ENCODE data around the gene TRAK1.

TRAK1 gene

DNA sequence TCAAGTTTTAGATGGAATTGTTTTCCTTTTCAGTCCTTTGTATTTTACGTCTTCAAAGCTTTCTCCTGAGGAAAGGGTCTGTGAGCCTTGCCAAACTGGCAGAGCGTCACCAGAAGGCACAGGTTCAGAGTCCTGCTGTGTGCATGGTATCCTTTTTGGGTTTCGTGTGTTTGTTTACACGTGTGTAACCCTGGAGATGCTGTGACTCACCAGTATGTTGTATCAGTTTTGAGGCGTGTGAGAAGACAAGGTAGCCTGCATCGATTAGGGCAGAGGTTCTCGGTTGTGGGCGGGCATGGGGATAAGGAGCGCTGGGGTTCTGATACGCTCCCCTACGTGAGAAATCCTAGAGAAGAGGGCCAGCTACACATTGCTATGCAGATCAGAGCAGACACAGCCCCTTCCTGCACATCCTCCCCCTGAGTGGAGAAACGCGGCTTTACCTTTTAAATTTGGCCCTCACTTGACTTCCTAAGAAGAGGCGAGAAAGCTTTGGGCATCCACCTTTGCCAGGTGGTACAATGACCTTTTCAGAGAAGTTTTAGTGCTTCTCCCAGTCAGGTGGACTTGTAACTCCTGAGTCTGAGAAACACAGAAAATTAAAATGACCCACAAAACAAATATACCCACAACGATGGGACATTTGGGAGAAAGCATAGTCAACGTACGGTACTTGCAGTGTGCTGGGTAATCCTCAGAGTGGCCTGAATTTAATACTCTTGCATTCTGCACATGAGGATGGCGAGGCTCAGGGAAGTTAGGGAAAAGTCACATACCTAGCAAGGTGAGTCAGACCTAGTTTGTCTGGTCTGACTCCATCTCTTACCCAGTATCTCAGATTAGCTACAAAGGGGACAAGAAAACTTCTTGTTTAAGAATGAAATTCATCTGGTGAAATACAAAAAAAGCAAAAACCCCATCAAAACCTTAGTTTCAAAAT lies 38.1 kb downstream of the TRAK1 start:
- H2AFZ ChIP-seq (ENCODE audit: insufficient read depth, low read length, poor library complexity): no peak overlapping the region
- peaks cover 0 to 8% of the 10 kb centered on the region in 2 experiments for H3K36me3 ChIP-seq (ENCODE audit: control insufficient read depth in 1 of 2, insufficient read depth in 2 of 2, low read length in 2 of 2)
- H3K79me2 ChIP-seq (ENCODE audit: control insufficient read depth, insufficient read depth, low read length, poor library complexity): peaks cover 2% of the 10 kb centered on the region
- H2BK12ac ChIP-seq (ENCODE audit: low read length): no peak overlapping the region
- no peak overlapping the region for H2BK5ac ChIP-seq (ENCODE audit: low read depth, low read length, poor library complexity)
- H3K14ac ChIP-seq (ENCODE audit: low read length): peak overlapping the region; percentile 7
- peak overlapping the region; percentile 48 for H3K4me2 ChIP-seq (ENCODE audit: low read length)
- no peak overlapping the region for H3K9ac ChIP-seq (ENCODE audit: low read length)
- H3K9me3 ChIP-seq (ENCODE audit: insufficient read depth, low read depth, low read length): peaks cover 4% of the 10 kb centered on the region
- H3K27ac ChIP-seq (ENCODE audit: low read depth, low read length): peak overlapping the region; percentile 55
- peak; percentile 78 to 90 for DNase-seq
- no peak overlapping the region for H2AK5ac ChIP-seq (ENCODE audit: low read length)
- H2BK120ac ChIP-seq (ENCODE audit: insufficient read depth, low read length, poor library complexity): no peak overlapping the region
- peaks cover 2% of the 10 kb centered on the region for H3K79me1 ChIP-seq (ENCODE audit: low read length)
- H3K18ac ChIP-seq (ENCODE audit: low read length): peak overlapping the region; percentile 2
- no CpG with 5 or more reads among the region's 18 CpGs for WGBS (ENCODE audit: extremely low coverage, insufficient coverage, insufficient read length)
- peak overlapping the region; percentile 6 for H4K91ac ChIP-seq (ENCODE audit: low read depth, low read length)
- no peak overlapping the region for H3K4ac ChIP-seq (ENCODE audit: low read depth, low read length)
- H3K27me3 ChIP-seq (ENCODE audit: insufficient read depth, low read length): no peaks in the 10 kb centered on the region
- peaks cover 7 to 17% of the 10 kb centered on the region in 2 experiments for H3K4me1 ChIP-seq (ENCODE audit: control insufficient read depth in 1 of 2, insufficient read depth in 2 of 2, low read length in 2 of 2)
- no peak overlapping the region for H4K8ac ChIP-seq (ENCODE audit: low read depth, low read length)
- no peak overlapping the region for H3K23ac ChIP-seq (ENCODE audit: low read length)
- no peak overlapping the region for H3K4me3 ChIP-seq (ENCODE audit: low read depth, low read length)
- H4K12ac ChIP-seq (ENCODE audit: low read depth, low read length): no peak overlapping the region

DNA sequence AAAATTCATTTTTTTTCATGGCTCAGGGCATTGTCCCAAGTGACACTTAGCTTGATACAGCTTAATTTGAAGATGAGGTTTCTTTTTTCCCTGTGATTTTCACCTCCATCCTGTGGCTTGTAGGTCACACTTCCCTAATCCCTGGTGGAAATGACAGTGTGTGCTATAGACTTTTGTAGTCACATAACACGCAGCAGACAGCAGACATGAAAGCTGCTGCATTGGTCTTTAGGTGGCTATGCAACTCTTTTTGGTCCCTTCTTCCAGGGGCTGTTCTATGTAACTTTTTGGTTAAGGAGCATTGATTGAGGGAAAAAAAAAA lies 38.8 kb downstream of the TRAK1 start:
- WGBS (ENCODE audit: extremely low coverage, insufficient coverage, insufficient read length): no CpG with 5 or more reads among the region's 1 CpG

DNA sequence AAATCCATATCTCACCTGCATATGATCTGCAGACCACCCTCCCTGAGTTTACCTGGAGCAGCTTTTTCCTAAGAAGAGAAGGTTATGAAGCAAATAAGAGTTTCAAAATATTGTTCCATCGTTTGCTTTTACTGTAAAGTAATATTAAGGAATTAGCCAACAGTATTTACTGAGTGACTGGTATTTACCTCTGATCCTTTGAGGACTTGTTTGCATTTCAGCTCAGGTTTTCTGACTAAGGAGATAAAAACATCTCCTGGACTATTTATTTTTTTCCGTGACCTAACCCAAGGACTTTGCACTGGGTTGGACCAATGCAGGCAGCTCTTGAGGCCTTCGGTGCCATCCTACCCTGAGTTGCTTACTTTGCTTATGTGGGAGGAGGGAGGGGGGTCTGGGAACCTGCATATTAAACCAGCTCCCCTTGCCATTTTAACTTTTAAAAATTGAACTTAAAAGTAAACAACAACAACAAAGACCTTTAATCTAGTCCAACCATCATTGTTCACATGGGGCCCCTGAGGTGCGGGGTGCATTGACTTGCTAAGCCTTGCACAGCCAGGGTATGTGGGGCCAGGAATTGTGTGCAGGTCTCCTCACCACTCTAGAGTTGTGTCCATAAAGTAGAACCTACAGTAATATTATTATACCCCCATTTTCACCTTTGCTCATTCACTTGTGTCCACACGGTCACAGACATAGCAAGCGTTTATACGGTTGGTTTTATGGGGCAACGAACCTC lies 39.3 kb downstream of the TRAK1 start:
- Histone ChIP-seq H3K4me1 (ENCODE audit: control insufficient read depth in 1 of 2, insufficient read depth in 2 of 2, low read length in 2 of 2) (peaks cover 9 to 15% of the 10 kb centered on the region in 2 experiments), H3K18ac (ENCODE audit: low read length) (peak overlapping the region; percentile 49), H2BK12ac (ENCODE audit: low read length) (peak overlapping the region; percentile 18), H3K27me3 (ENCODE audit: insufficient read depth, low read length) (no peaks in the 10 kb centered on the region), H2BK120ac (ENCODE audit: insufficient read depth, low read length, poor library complexity) (no peak overlapping the region), H2AK5ac (ENCODE audit: low read length) (no peak overlapping the region), H4K12ac (ENCODE audit: low read depth, low read length) (no peak overlapping the region), H3K9ac (ENCODE audit: low read length) (no peak overlapping the region), H3K36me3 (ENCODE audit: control insufficient read depth in 1 of 2, insufficient read depth in 2 of 2, low read length in 2 of 2) (peaks cover 0 to 5% of the 10 kb centered on the region in 2 experiments), H4K91ac (ENCODE audit: low read depth, low read length) (peak overlapping the region; percentile 39), H3K79me2 (ENCODE audit: control insufficient read depth, insufficient read depth, low read length, poor library complexity) (peaks cover 2% of the 10 kb centered on the region), H4K8ac (ENCODE audit: low read depth, low read length) (no peak overlapping the region), H3K4me3 (ENCODE audit: low read depth, low read length) (no peak overlapping the region), H3K23ac (ENCODE audit: low read length) (no peak overlapping the region), H3K79me1 (ENCODE audit: low read length) (peaks cover 2% of the 10 kb centered on the region), H3K4ac (ENCODE audit: low read depth, low read length) (peak overlapping the region; percentile 24), H2AFZ (ENCODE audit: insufficient read depth, low read length, poor library complexity) (no peak overlapping the region), H3K14ac (ENCODE audit: low read length) (no peak overlapping the region), H3K4me2 (ENCODE audit: low read length) (no peak overlapping the region), H3K9me3 (ENCODE audit: insufficient read depth, low read depth, low read length) (peaks cover 5% of the 10 kb centered on the region), H3K27ac (ENCODE audit: low read depth, low read length) (peak overlapping the region; percentile 61), H2BK5ac (ENCODE audit: low read depth, low read length, poor library complexity) (no peak overlapping the region)
- DNase-seq: no peak
- WGBS (ENCODE audit: extremely low coverage, insufficient coverage, insufficient read length): no CpG with 5 or more reads among the region's 8 CpGs

More for the DNA sequence above, 38.8 kb downstream of the TRAK1 start:
- Histone ChIP-seq H3K36me3 (ENCODE audit: control insufficient read depth in 1 of 2, insufficient read depth in 2 of 2, low read length in 2 of 2) (peaks cover 0 to 8% of the 10 kb centered on the region in 2 experiments), H3K4me2 (ENCODE audit: low read length) (no peak overlapping the region), H3K4me3 (ENCODE audit: low read depth, low read length) (no peak overlapping the region), H4K8ac (ENCODE audit: low read depth, low read length) (no peak overlapping the region), H3K79me2 (ENCODE audit: control insufficient read depth, insufficient read depth, low read length, poor library complexity) (peaks cover 2% of the 10 kb centered on the region), H3K14ac (ENCODE audit: low read length) (peak overlapping the region; percentile 56), H2AK5ac (ENCODE audit: low read length) (no peak overlapping the region), H4K91ac (ENCODE audit: low read depth, low read length) (peak overlapping the region; percentile 39), H2BK120ac (ENCODE audit: insufficient read depth, low read length, poor library complexity) (peak overlapping the region; percentile 23), H3K4ac (ENCODE audit: low read depth, low read length) (no peak overlapping the region), H2AFZ (ENCODE audit: insufficient read depth, low read length, poor library complexity) (no peak overlapping the region), H3K27ac (ENCODE audit: low read depth, low read length) (peak overlapping the region; percentile 61), H2BK5ac (ENCODE audit: low read depth, low read length, poor library complexity) (no peak overlapping the region), H4K12ac (ENCODE audit: low read depth, low read length) (no peak overlapping the region), H3K9ac (ENCODE audit: low read length) (no peak overlapping the region), H3K27me3 (ENCODE audit: insufficient read depth, low read length) (no peaks in the 10 kb centered on the region), H3K18ac (ENCODE audit: low read length) (no peak overlapping the region), H2BK12ac (ENCODE audit: low read length) (peak overlapping the region; percentile 74), H3K4me1 (ENCODE audit: control insufficient read depth in 1 of 2, insufficient read depth in 2 of 2, low read length in 2 of 2) (peaks cover 8 to 15% of the 10 kb centered on the region in 2 experiments), H3K9me3 (ENCODE audit: insufficient read depth, low read depth, low read length) (peaks cover 5% of the 10 kb centered on the region), H3K79me1 (ENCODE audit: low read length) (peaks cover 2% of the 10 kb centered on the region), H3K23ac (ENCODE audit: low read length) (no peak overlapping the region)
- no peak for DNase-seq

DNA sequence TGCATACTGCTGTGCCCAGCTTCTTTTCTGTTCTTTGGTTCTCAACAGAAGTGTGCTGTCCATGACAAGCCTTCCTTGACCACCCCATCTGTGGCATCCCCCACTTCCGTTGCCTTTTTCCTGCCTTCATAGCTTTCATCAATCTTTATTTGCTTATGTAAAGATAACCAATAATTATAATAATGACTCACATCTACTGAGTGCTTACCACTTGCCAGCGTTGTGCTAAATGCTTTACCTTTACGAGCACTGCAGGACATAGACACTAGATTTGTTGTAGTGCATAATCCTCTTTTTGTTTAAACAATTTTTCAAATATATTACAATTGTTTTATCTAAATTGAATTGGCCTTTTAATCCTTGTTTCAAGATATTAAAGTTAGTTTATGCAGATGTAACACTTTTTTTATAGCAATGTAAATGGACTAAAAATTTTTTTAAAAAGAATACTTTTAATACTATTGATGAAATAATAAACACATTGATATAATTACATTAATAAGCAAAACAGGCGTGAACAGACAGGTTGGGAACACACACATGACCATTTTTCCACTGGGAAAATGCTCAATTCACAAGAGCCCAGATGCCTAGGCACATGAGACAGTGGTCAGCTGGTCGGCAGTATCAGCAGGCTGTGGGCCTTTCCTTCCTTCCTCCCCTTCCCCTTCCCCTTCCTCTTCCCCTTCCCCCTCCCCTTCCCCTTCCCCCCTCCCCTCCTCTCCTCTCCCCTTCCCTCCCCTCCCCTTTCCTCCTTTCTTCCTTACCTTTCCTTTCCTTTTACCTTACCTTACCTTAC lies 42.5 kb downstream of the TRAK1 start:
- no peak overlapping the region for H2AK5ac ChIP-seq (ENCODE audit: low read length)

More for the DNA sequence above, 42.5 kb downstream of the TRAK1 start:
- Histone ChIP-seq H4K12ac (ENCODE audit: low read depth, low read length) (no peak overlapping the region), H2BK120ac (ENCODE audit: insufficient read depth, low read length, poor library complexity) (no peak overlapping the region), H3K9me3 (ENCODE audit: insufficient read depth, low read depth, low read length) (peaks cover 5% of the 10 kb centered on the region), H2BK5ac (ENCODE audit: low read depth, low read length, poor library complexity) (no peak overlapping the region), H3K36me3 (ENCODE audit: control insufficient read depth in 1 of 2, insufficient read depth in 2 of 2, low read length in 2 of 2) (no peaks in the 10 kb centered on the region), H3K79me2 (ENCODE audit: control insufficient read depth, insufficient read depth, low read length, poor library complexity) (peaks cover 2% of the 10 kb centered on the region), H3K4me1 (ENCODE audit: control insufficient read depth in 1 of 2, insufficient read depth in 2 of 2, low read length in 2 of 2) (peaks cover 9 to 15% of the 10 kb centered on the region in 2 experiments), H3K9ac (ENCODE audit: low read length) (no peak overlapping the region), H3K4me2 (ENCODE audit: low read length) (no peak overlapping the region), H3K4me3 (ENCODE audit: low read depth, low read length) (no peak overlapping the region), H3K18ac (ENCODE audit: low read length) (no peak overlapping the region), H4K91ac (ENCODE audit: low read depth, low read length) (no peak overlapping the region), H4K8ac (ENCODE audit: low read depth, low read length) (no peak overlapping the region), H3K23ac (ENCODE audit: low read length) (no peak overlapping the region), H2AFZ (ENCODE audit: insufficient read depth, low read length, poor library complexity) (no peak overlapping the region), H2BK12ac (ENCODE audit: low read length) (no peak overlapping the region), H3K27ac (ENCODE audit: low read depth, low read length) (no peak overlapping the region), H3K4ac (ENCODE audit: low read depth, low read length) (no peak overlapping the region), H3K14ac (ENCODE audit: low read length) (no peak overlapping the region), H3K79me1 (ENCODE audit: low read length) (peaks cover 2% of the 10 kb centered on the region), H3K27me3 (ENCODE audit: insufficient read depth, low read length) (no peaks in the 10 kb centered on the region)
- DNase-seq: no peak
- no CpG with 5 or more reads among the region's 5 CpGs for WGBS (ENCODE audit: extremely low coverage, insufficient coverage, insufficient read length)

Measured in trophoblast cell (in vitro differentiated cells and primary cell).